Gastroesophageal sphincter (tissue), 4 donors: ENCODE results near the gene SUN5. TPM values are rescaled to one million over a fixed set of nuclear protein-coding genes. Genes with fewer than 3 reads are reported as not detected.

Source experiments
- ATAC-seq: fragments of 150-250 bp; one replicate; pipeline ENCODE4 v1.9.1; 2016; ENCODE audit warnings: mild to moderate bottlenecking, moderate library complexity
- H3K27ac ChIP-seq, 4 donors: fragments of 200-600 bp; sonication (generic) in 3 of 4; 1 replicate in 3 of 4; 2 replicates in 1 of 4; pipeline ENCODE4 v1.5.1; 2016 to 2019
- H3K27me3 ChIP-seq: fragments of 200-600 bp; sonication (generic); one replicate; pipeline ENCODE4 v1.5.1; 2019
- H3K36me3 ChIP-seq, 2 donors: fragments of 200-600 bp; sonication (generic); one replicate each; pipeline ENCODE4 v1.5.1; 2019; ENCODE audit warnings: control low read depth in 1 of 2
- H3K4me1 ChIP-seq, 3 donors: fragments of 200-600 bp; sonication (generic); 1 replicate in 2 of 3; 2 replicates in 1 of 3; pipeline ENCODE4 v1.5.1; 2016 to 2019; ENCODE audit warnings: control low read depth in 2 of 3
- H3K4me3 ChIP-seq, 2 donors: fragments of 200-600 bp; sonication (generic); one replicate each; pipeline ENCODE4 v1.5.1; 2019; ENCODE audit warnings: mild to moderate bottlenecking in 1 of 2, moderate library complexity in 1 of 2
- H3K9me3 ChIP-seq, 3 donors: fragments of 200-600 bp; sonication (generic); one replicate each; pipeline ENCODE4 v1.5.1; 2017 to 2019; ENCODE audit warnings: control low read depth in 2 of 3
- EP300 ChIP-seq: sonication (generic); formaldehyde crosslinking; IDR thresholded peaks from one replicate; pipeline ENCODE4 v1.6.1; 2017; ENCODE audit warnings: antibody characterized with exemption, mild to moderate bottlenecking
- POLR2A ChIP-seq, 2 donors: fragments of 450-650 bp; IDR thresholded peaks; one replicate each; pipeline ENCODE4 v1.6.1; 2017; ENCODE audit warnings: antibody characterized with exemption in 2 of 2, mild to moderate bottlenecking in 2 of 2, moderate library complexity in 1 of 2
- POLR2AphosphoS5 ChIP-seq: sonication (generic); formaldehyde crosslinking; IDR thresholded peaks from one replicate; pipeline ENCODE4 v1.6.1; 2017; ENCODE audit warnings: antibody characterized with exemption
- WGBS, 2 donors: methylation state at CpG; one replicate each; pipeline ENCODE4 v1.1.5; 2018; ENCODE audit warnings: low coverage in 1 of 2; 5-methylcytosine and 5-hydroxymethylcytosine counted together
- total RNA-seq, 4 donors: library from RNA; depleted of rRNA; stranded (reverse); fragments of >200 nt; gene quantifications; one replicate each; pipeline ENCODE4 v1.1.0, GENCODE V29; 2016
- TF ChIP-seq, protein P1 (sequence below), 4 experiments: fragments of 200-600 bp in 2 of 4; fragments of 450-650 bp in 2 of 4; sonication (generic) in 1 of 4; IDR thresholded peaks; one replicate each; pipeline ENCODE4 v1.5.1; 2017 to 2019; ENCODE audit warnings: antibody characterized with exemption in 4 of 4, mild to moderate bottlenecking in 2 of 4, moderate library complexity in 2 of 4

Gene SUN5
- total RNA-seq, 4 donors from 2014 or later: not detected

DNA sequence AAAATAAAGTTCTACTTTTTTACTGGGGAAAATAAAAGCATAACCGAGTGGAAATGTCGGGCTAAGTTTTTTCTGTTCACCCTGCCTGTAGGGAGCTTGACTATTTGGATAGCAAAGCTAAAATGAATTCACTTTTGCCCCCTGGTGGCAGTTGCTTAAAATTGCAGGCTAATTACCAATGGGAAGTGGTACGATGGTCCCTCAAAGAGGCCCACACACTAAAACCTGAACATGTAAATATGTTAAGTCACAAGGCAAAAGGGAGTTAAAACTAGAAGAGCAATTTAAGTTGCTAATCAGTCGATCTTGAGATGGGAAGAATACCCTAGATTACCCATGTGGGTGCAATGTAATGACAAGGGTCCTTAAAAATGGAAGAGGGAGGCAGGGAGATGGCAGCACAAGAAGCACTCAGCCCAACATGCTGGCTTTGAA, 916 bp upstream of the SUN5 start:
- ATAC-seq: no peak
- no peak overlapping the region for H3K27ac ChIP-seq
- WGBS, 2 donors: 38 to 45% methylated on average over 2 to 4 of the region's 4 CpGs
- TF ChIP-seq POLR2AphosphoS5: no peak
- TF ChIP-seq POLR2A (IDR thresholded peaks at IDR 0.05): no peak
- no peak for TF ChIP-seq EP300
- TF ChIP-seq, protein P1, sequence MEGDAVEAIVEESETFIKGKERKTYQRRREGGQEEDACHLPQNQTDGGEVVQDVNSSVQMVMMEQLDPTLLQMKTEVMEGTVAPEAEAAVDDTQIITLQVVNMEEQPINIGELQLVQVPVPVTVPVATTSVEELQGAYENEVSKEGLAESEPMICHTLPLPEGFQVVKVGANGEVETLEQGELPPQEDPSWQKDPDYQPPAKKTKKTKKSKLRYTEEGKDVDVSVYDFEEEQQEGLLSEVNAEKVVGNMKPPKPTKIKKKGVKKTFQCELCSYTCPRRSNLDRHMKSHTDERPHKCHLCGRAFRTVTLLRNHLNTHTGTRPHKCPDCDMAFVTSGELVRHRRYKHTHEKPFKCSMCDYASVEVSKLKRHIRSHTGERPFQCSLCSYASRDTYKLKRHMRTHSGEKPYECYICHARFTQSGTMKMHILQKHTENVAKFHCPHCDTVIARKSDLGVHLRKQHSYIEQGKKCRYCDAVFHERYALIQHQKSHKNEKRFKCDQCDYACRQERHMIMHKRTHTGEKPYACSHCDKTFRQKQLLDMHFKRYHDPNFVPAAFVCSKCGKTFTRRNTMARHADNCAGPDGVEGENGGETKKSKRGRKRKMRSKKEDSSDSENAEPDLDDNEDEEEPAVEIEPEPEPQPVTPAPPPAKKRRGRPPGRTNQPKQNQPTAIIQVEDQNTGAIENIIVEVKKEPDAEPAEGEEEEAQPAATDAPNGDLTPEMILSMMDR (IDR thresholded peaks at IDR 0.05): no peak
- H3K4me1 ChIP-seq: no peaks in the 10 kb centered on the region
- H3K9me3 ChIP-seq: peaks cover 0 to 15% (median 0%) of the 10 kb centered on the region in 3 donors
- H3K27me3 ChIP-seq: no peaks in the 10 kb centered on the region
- no peaks in the 10 kb centered on the region for H3K36me3 ChIP-seq
- no peak overlapping the region for H3K4me3 ChIP-seq

- no peak for ATAC-seq
- H3K27ac ChIP-seq: no peak overlapping the region
- H3K9me3 ChIP-seq: peaks cover 0 to 15% (median 0%) of the 10 kb centered on the region in 3 donors
- no peaks in the 10 kb centered on the region for H3K4me1 ChIP-seq
- H3K4me3 ChIP-seq: no peak overlapping the region
- no peaks in the 10 kb centered on the region for H3K36me3 ChIP-seq
- WGBS, 2 donors: 100% methylated on average over 2 of the region's 7 CpGs; no CpG with 5 or more reads in 1 of the 2 donors
- no peak for TF ChIP-seq POLR2A (IDR thresholded peaks at IDR 0.05)
- TF ChIP-seq EP300: no peak
- TF ChIP-seq POLR2AphosphoS5: no peak
- TF ChIP-seq, protein P1 (IDR thresholded peaks at IDR 0.05): no peak
- peaks cover 8% of the 10 kb centered on the region for H3K27me3 ChIP-seq
Observed at GRCh38 chr20:33002087-33002808, 2.0 kb downstream of the SUN5 start.

- no peaks in the 10 kb centered on the region for H3K4me1 ChIP-seq
- no peak overlapping the region for H3K4me3 ChIP-seq
- no peaks in the 10 kb centered on the region for H3K36me3 ChIP-seq
- peaks cover 8% of the 10 kb centered on the region for H3K27me3 ChIP-seq
- H3K9me3 ChIP-seq: peaks cover 0 to 14% (median 0%) of the 10 kb centered on the region in 3 donors
- ATAC-seq: no peak
- no peak for TF ChIP-seq POLR2AphosphoS5
- no peak for TF ChIP-seq EP300
- TF ChIP-seq POLR2A (IDR thresholded peaks at IDR 0.05): no peak
- TF ChIP-seq, protein P1 (IDR thresholded peaks at IDR 0.05): no peak
- WGBS, 2 donors: 52 to 62% methylated on average over 4 to 5 of the region's 9 CpGs
- H3K27ac ChIP-seq: no peak overlapping the region
Observed at GRCh38 chr20:33000802-33001466, 3.3 kb downstream of the SUN5 start.

DNA sequence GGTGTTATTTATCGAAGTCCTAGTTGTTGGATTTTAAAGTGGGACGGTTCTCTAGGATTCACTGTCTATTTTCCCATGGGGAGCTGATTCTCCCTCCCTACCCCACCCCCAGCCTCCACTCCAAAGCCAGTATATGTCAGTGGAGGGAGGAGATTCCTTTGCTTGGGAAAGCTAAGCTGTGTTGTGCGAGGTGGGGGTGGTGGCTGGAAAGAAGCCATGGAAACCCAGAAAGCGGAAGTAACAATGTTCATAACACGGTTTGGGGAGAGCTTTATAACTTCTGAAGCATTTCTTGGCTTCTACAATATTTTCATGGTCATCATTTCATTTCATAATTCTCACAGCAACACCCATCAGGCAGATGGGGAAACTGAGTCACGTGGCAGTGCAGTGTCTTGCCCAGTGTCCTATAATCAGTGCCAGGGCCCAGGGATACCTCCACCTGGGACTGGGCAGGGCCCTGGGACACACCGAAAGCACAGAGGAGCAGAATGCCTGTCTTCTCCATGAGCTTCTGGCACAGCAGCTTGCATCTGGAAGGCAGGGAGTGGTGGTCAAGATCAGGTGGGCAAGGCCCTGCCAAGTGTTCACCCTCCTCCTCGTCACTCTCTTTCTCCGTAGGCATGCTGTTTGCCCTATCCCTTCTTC, 4.5 kb downstream of the SUN5 start:
- Histone ChIP-seq H3K4me1 (no peaks in the 10 kb centered on the region), H3K27me3 (peaks cover 11% of the 10 kb centered on the region), H3K9me3 (peaks cover 0 to 14% (median 0%) of the 10 kb centered on the region in 3 donors), H3K27ac (no peak overlapping the region), H3K4me3 (no peak overlapping the region), H3K36me3 (no peaks in the 10 kb centered on the region)
- TF ChIP-seq, protein P1 (IDR thresholded peaks at IDR 0.05): no peak
- TF ChIP-seq POLR2AphosphoS5 (no peak), EP300 (no peak), POLR2A (IDR thresholded peaks at IDR 0.05) (no peak)
- 58 to 60% methylated on average over 6 of the region's 9 CpGs for WGBS, 2 donors
- ATAC-seq: no peak
